ENCODE results near the gene STXBP5L.
A peak's percentile ranks its signal among the peaks of the same experiment; 100 is the strongest.
"Not testable (repeated sequence)": the region's sequence is repeated elsewhere in the genome, so short reads cannot be mapped to it uniquely, and the experiment has no call there.

The STXBP5L gene

DNA sequence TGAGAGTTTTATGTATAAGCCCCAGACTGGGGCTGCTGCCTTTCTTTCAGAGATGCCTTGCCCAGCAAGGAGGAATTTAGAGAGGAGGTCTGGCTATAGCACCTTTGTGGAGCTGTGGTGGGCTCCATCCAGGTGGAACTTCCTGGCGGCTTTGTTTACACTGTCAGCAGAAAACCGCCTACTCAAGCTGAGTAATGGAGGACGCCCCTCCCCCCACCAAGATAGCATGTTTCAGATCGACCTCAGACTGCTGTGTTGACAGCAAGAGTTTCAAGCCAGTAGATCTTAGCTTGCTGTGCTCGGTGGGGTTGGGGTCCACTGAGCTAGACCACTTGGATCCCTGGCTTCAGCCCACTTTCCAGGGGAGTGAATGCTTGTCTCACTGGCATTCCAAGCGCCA lies 155.6 kb downstream of the STXBP5L start:
- no peak for DNase-seq

DNA sequence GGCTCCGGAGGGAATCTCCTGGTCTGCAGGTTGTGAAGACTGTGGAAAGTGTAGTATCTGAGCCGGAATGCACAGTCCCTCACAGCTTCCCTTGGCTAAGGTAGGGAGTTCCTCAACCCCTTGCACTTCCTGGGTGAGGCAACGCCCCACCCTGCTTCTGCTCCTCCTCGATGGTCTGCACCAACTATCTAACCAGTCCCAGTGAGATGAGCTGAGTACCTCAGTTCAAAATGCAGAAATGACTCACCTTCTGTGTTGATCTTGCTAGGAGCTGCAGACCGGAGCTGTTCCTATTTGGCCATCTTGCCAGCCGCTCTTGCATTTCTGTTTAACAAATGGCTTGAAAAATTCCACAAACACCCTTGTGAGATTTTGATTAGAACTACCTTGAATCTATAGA lies 156.1 kb downstream of the STXBP5L start:
- no peak for DNase-seq

DNA sequence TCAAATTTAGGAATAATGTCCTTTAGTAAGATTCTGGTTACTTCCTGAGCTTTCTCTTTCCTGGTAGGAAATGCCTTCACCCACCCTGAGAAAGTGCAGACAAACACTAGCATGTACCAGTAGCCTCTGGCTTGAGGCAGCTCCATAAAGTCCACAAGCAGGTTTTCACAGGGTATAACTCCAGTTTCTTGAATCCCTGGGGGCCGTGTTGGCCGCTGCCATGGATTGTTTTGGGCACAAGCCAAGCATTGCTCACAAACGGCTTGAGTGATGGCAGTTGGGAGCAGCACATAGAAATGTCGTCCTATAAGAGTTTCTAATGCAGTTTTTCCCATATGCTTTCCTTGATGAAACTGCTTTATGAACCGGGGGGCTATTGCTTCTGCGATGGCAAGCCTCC lies 164.1 kb downstream of the STXBP5L start:
- DNase-seq, result peak; percentile 40

DNA sequence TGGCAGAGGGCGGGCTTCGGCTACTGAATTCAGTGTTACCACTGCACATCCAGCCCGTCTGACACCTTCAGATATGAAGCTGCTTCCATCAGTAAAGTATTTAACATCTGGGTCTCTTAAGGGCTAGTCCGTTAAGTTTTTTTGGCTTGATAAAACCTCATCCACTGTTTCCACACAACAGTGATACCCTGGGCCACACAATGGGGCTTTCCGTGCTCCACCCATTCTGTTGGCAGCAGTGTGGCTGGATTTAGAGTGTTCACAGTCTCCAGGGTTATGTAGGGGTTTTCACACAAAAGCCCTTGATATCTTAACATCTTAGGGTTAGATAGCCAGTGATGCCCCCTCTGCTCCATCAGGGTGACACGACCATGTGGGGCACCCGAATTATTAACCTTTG lies 165.0 kb downstream of the STXBP5L start:
- DNase-seq, result no peak

DNA sequence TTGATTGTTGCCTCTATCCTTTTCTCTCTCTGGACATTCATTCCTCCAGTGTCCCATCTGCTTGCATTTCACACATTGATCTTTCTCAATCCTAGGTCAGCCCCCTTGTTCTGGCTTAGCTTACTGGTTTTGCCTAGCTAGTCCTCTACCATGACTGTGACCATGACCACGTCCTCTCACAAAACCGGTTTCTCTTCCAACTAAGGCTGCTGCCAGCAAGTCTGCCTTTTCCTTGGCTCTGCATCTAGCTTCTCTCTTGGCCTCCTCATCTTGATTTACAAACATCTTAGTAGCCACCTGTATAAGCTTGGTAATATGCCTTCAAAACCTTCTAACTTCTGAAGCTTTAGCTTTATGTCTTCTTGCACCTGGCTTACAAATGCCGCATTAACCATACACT lies 167.2 kb downstream of the STXBP5L start:
- DNase-seq, result no peak

DNA sequence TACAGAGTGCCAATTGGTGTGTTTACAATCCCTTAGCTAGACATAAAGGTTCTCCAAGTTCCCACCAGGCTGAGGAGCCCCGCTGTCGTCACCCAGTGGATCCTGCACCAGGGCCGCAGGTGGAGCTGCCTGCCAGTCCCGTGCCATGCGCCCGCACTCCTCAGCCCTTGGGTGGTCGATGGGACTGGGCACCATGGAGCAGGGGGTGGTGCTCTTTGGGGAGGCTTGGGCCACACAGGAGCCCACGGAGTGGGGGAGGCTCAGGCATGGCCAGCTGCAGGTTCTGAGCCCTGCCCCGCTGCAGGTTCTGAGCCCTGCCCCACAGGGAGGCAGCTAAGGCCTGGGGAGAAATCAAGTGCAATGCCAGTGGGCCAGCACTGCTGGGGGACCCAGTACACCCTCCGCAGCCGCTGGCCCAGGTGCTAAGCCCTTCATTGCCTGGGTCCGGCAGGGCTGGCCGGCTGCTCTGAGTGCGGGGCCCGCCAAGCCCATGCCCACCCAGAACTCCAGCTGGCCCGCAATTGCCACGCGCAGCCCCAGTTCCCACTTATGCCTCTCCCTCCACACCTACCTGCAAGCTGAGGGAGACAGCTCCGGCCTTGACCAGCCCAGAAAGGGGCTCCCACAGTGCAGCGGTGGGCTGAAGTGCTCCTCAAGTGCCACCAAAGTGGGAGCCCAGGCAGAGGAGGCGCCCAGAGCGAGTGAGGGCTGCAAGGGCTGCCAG lies 170.5 kb downstream of the STXBP5L start:
- not testable (repeated sequence) for DNase-seq

DNA sequence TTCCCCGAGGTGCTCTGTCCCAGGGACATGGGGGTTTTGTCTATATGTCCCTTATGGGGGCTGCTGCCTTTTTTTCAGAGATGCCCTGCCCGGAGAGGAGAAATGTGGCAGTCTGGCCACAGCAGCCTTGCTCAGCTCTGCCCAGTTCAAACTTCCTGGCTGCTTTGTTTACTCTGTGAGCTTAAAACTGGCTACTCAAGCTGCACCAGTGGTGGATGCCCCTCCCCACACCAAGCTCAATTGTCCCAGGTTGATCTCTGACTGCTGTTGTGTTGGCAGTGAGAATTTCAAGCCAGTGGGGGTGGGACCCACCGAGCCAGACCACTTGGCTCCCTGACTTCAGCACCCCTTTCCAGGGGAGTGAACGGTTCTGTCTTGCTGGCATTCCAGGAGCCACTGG lies 188.9 kb downstream of the STXBP5L start:
- DNase-seq, result no peak

DNA sequence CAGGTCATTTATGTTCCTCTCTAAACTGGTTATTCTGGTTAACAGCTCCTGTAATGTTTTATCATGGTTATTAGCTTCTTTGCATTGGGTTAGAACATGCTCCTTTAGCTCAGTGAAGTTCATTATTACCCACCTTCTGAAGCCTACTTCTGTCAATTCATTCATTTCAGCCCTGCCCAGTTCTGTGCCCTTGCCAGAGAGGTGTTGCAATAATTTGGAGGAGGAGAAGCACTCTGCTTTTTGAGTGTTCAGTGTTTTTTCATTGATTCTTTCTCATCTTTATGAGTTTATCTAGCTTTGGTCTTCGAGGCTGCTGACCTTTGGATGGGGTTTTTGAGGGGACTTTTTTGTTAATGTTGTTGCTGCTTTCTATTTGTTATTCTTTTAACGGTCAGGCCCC lies 203.1 kb downstream of the STXBP5L start:
- not testable (repeated sequence) for DNase-seq

DNA sequence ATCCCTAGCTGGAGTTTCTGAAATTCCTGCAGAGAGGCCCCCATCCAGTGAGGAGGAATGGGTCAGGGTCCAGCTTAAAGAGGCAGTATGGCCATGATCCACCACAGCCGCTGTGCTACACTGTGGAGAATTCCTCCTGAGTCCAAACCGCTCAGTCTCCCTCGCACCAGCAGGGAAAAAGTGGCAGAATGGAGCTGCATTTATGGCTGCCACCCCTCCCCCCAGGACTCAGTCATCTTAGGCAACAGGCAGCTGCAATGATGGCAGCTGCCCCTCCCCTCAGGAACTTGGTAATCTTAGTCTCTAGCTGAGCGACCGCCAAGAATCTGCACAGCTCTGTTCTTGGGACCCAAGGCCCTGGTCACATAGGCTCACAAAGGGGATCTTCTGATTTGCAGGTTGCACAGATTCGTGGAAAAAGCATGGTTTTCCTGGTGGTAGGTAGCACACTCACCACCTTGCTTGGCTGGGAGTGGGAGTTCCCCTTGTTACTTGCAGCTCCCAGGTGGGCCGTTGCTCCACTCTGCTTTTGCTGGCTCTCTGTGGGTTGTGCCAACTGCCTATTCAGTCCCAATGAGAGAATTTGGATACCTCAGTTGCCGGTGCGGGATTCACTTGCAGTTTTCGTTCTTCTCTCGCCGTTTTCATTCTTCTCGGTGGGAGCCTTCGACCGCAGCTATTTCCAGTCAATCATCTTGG lies 204.1 kb downstream of the STXBP5L start:
- no peak for DNase-seq

DNA sequence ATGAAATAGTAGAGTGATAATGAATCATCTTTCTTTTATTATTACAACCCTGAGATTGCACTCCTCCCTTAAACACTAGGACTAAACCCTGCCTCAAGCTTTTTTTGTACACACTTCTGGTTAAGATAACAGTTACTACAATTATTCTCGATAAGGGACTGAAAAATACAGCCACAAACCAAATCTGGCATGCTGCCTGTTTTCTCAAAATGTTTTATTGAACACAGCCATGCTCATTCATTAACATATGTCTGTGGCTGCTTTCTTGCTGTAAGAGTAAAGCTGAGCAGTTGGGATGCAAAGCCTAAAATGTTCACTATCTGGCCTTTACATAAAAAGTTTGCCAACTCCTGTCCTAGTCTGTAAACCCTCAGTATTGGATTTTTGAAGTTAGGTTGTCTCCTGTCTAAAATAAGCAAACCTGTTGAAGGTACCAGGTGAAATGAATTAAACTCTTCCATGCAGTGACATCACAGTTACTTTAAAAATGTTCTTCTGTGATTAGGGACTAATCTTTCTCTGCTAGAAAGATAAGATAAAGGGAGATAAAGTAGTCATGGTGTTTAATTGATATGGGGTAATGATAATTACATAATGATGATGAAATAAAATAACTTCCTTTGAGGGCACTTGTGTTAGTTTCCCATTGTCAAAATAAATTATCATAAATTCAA lies 218.2 kb downstream of the STXBP5L start:
- no peak for DNase-seq

DNA sequence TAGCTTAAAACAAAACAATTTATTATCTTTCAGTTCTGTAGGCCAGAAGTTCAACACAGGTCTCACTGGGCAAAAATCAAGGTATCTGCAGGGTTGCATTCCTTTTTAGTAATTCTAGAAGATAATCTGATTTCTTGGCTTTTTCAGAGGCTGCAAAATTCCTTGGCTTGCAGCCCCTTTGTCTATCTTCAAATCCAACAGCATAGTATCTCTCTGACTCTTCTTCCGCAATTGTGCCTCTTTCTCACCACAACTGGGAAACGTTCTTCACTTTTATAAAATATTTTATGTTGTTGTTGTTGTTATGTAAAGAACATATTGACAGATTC lies 218.7 kb downstream of the STXBP5L start:
- DNase-seq, result no peak

DNA sequence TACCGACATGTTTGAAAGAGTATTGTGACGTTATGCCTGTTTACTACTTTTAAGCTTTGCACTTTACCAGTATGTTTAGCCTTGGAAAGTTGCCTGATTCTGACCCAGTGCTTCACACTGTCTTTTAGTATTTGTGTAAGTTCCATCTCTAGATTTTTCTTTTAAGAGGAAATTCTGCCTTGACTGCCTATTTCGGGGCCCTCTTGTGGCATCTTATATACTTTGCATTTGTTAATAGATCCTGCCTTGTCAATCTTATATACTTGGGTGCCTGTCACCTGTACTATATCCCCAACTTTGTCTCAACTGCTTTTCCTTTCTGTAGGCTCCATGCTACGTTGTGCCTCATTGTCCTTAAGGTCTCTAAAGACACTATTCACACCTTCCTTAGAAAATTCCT lies 244.6 kb downstream of the STXBP5L start:
- DNase-seq, result peak; percentile 12

DNA sequence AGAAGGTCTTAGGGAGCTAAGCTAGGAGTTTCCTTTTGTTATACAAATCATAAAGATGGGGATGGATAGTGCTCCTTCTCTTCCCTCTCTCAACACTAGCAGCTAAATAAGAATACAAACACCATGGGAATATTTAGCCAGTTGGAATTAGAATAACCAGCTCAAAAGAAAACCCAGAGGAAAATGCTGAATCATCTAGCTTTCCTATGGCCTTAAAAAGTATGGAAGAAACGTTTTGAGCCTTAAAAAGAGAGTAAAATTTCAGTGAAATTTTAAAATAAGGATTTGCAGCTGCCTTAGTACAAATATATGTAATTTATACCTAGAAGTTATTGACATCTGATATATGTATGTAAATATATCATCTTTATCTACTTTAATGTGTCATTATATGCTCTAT lies 245.8 kb downstream of the STXBP5L start:
- DNase-seq, result no peak

DNA sequence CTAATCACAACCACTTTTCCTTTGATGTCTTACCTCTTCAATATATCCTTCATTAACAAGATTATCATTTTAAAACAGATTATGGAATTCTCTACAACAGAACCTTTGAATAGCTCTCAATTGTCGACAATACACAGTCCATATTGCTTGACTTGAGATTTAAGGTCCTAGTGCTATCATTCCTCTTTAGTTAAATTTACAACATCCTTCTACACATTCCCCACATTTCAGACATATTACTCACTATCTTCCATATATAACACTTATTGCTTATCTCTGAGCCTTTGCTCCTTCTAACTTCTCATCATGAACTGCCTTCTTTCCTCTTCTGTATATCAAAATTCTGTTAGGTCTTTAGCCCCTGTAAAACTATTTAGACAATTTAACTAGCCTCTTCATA lies 247.0 kb downstream of the STXBP5L start:
- no peak for DNase-seq

DNA sequence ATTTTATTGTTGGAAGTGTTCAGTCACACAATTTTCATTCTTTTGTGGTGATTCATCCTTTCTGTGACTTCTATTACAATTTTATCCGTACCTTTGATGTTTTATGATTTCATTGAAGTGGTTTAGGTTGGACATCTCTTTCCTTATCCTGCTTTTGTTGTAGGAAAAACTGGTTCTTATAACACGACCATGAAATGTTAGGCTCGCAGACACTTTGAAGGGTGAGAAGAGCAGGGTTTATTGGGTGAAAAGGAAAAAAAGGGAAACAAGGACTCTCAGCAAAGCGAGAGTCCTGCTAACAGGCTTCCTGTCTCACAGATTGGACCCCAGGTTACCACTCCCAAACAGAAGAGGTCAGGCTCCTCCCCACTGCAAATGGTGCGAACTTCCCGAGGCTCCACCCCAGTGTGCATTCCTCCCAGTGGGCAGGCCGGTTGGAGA lies 257.4 kb downstream of the STXBP5L start:
- no peak for DNase-seq

DNA sequence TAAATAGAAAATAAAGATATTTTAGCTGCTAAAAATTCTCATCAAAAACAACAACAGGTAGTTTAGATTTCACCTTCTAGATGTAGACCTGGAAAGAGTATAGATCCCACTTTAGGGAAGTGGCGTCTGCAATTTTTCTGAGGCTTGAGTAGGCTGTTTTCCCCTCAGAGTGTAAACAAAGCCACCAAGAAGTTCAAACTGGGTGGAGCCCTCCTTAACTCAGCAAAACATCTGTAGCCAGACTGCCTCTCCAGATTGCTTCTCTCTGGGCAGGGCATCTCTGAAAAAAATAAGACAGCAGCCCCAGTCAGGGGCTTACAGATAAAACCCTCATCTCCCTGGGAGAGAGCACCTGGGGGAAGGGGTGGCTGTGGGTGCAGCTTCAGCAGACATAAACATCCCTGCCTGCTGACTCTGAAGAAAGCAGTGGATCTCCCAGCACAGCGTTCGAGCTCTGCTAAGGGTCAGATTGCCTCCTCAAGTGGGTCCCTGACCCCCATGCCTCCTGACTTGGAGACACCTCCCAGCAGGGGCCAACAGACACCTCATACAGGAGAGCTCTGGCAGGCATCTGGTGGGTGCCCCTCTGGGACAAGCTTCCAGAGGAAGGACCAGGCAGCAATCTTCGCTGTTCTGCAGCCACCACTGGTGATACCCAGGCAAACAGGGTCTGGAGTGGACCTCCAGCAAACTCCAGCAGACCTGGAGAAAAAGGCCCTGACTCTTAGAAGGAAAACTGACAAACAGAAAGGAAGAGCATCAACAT lies 259.6 kb downstream of the STXBP5L start:
- DNase-seq, result no peak

DNA sequence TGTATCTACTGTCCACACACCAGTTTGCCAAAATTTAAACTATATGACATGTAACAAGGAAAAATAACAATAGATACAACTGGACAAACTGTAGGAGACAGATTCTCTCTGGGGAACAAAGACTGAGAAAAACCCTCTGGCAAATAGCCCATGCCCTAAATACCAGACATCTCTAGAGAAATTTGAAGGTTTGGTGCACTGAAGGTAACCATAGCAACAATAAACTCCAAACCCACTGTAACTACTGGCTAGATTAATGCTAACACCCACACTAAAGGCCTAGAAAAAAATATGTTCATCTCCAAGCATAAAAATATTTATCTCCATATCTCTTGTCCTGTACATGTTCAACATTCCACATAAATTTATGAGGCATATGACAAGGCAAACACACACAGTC lies 267.1 kb downstream of the STXBP5L start:
- DNase-seq, result no peak

DNA sequence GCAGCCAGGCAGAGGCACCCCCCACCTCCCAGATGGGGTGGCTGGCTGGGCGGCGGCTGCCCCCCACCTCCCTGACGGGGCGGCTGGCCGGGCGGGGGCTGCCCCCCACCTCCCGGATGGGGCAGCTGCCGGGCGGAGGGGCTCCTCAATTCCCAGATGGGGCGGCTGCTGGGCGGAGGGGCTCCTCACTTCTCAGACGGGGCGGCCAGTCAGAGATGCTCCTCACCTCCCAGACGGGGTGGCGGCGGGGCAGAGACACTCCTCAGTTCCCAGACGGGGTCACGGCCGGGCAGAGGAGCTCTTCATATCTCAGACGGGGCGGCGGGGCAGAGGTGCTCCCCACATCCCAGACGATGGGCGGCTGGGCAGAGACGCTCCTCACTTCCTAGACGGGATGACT lies 282.6 kb downstream of the STXBP5L start:
- not testable (repeated sequence) for DNase-seq

DNA sequence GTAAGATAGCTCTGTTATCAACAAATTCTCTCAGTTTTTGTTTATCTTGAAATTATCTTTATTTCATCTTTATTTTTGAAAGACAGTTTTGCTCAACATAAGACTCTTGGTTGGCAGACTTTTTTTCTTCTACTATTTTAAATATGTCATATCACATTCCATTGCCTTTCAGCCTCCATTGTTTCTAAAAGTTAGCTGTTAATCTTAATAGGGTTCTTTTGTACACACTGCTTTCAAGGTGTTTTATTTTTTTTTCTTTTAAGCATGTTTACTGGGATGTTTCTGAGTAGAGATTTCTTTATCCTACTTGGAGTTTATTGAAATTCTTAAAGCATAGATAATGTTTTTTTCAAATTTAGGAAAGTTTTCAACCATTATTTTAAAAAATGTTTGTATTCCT lies 294.6 kb downstream of the STXBP5L start:
- no peak for DNase-seq

DNA sequence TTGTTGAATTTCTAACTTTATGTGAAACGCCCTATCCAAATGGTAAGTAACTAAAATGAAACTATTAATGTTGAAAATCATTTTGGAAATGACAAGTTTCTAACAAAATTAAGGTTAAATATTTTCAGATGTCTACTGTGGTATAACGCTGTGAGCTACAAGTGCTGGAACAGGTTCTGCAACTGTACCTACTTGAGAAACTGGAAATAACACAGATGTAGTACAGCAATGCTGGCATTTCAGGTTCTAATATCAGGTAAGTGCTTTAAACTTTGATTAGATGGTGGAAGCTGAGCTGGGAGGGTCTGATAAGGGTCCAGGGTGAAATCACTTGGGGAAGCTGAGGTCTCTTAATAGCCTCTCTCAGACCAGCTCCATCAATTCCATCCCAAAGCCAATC lies 315.1 kb downstream of the STXBP5L start:
- no peak for DNase-seq

DNA sequence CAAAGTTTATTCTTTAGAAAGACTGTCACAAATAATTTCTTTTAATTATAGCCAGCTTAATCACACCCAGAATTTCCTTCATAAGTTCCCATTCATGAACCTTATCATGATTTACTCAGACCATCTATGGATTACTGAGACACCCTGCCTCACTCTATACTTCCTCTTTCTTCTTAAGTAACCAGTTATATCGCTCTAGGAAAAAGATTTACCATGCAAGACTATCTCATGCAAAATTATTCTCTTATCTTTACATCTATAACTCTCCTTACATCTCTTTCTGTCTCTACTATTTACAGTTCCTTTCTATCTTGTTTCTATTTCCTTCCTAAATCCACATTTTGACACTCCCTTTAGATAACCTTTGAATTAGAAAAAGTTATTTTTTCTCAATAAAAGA lies 321.0 kb downstream of the STXBP5L start:
- DNase-seq, result no peak

DNA sequence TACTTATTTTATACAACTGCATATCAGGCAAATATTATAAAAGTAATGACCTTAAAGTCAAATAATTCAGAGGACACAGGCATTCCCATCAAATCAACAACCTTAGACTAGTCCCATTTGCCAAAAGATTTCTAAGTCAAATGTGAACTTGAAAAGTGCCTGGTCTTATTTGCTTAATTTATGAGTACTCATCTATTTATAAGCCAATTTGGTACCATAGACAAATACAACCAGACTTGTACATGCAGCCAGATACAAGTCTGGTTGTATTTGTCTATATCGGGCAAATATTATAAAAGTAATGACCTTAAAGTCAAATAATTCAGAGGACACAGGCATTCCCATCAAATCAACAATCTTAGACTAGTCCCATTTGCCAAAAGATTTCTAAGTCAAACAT lies 322.2 kb downstream of the STXBP5L start:
- not testable (repeated sequence) for DNase-seq

DNA sequence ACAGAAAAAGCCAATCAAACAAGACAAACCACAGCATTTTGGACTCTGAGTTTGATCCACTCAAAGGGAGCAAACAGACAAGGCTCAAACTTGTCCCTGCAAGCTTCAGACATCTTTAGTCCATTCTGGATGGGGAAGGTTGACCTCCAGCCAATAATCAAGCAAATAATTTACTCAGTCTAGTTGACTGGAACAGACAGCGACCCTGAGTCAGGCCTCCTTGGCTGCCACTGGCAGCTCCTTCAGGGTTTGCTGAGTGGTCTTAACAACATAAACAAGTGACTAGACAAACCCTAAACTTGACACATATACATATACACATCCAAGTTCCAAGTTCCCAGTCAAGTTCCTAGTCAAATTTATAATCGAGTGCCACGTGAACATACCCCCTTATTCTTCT lies 323.9 kb downstream of the STXBP5L start:
- DNase-seq, result no peak
